Vagina (tissue), 2 donors: ENCODE data around the gene ACE2. TPM values are rescaled to one million over a fixed set of nuclear protein-coding genes. Genes with fewer than 3 reads are reported as not detected.

Experiments used
- DNase-seq, 2 donors: peaks; one replicate each; pipeline ENCODE4 v3.0.0-alpha.2; 2017; ENCODE audit errors: extremely low spot score in 2 of 2
- H3K27ac ChIP-seq: fragments of 200-600 bp; sonication (generic); one replicate; pipeline ENCODE4 v1.5.1; 2019
- H3K27me3 ChIP-seq: fragments of 200-600 bp; sonication (generic); one replicate; pipeline ENCODE4 v1.5.1; 2019
- H3K36me3 ChIP-seq, 2 donors: fragments of 200-600 bp; sonication (generic); one replicate each; pipeline ENCODE4 v1.5.1; 2017 to 2019
- H3K4me1 ChIP-seq: fragments of 200-600 bp; sonication (generic); one replicate; pipeline ENCODE4 v1.5.1; 2019
- H3K4me3 ChIP-seq, 2 donors: fragments of 200-600 bp; sonication (generic); 1 replicate in 1 of 2; 2 replicates in 1 of 2; pipeline ENCODE4 v1.5.1; 2016 to 2019
- H3K9me3 ChIP-seq: fragments of 200-600 bp; sonication (generic); one replicate; pipeline ENCODE4 v1.5.1; 2019
- POLR2A ChIP-seq, 2 donors: fragments of 450-650 bp; IDR thresholded peaks; one replicate each; pipeline ENCODE4 v1.6.1; 2017; ENCODE audit warnings: antibody characterized with exemption in 2 of 2, mild to moderate bottlenecking in 2 of 2, moderate library complexity in 2 of 2
- POLR2AphosphoS5 ChIP-seq, 2 donors: sonication (generic); formaldehyde crosslinking; IDR thresholded peaks; one replicate each; pipeline ENCODE4 v1.9.0; 2017; ENCODE audit warnings: antibody characterized with exemption in 2 of 2, mild to moderate bottlenecking in 2 of 2, low read depth in 1 of 2; ENCODE audit not compliant: insufficient read depth in 1 of 2
- intact Hi-C: fragments of 100-400 bp; cut with DNase I; formaldehyde crosslinking; loops from one replicate; pipeline ENCODE4 v1.15.1; 2023
- total RNA-seq: library from RNA; depleted of rRNA; stranded (reverse); fragments of >200 nt; gene quantifications from one replicate; pipeline ENCODE4 v1.2.3, GENCODE V29; 2016
- TF ChIP-seq, protein P1 (sequence below), 3 experiments: fragments of 450-650 bp in 2 of 3; fragments of 200-600 bp in 1 of 3; sonication (generic) in 1 of 3; IDR thresholded peaks; one replicate each; pipeline ENCODE4 v1.5.1; 2017 to 2019; ENCODE audit warnings: antibody characterized with exemption in 3 of 3, mild to moderate bottlenecking in 2 of 3, moderate library complexity in 2 of 3

ACE2 gene
- total RNA-seq, 1 donor from 2014 or later: 0.49 TPM

DNA sequence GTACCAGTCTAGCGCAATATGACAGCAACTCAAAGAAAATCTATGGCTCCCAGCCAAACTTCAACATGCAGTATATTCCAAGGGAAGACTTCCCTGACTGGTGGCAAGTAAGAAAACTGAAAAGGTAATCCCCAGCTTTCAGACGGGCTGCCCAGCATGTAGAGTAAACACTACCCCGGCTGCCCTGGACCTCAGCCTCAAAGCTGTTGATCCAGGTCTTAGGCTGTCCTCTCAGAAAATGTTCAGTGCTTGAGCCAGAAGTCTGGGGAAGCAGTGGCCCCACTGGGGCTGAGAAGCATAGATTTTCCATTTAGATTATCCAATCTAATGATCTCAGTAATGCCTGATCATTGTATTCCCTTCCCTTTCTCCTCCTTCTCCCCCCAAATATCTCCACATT, 78.3 kb downstream of the ACE2 start:
- H3K4me1 ChIP-seq: no peaks in the 10 kb centered on the region
- no peak overlapping the region for H3K4me3 ChIP-seq
- no peaks in the 10 kb centered on the region for H3K9me3 ChIP-seq
- H3K27me3 ChIP-seq: no peaks in the 10 kb centered on the region
- DNase-seq: no peak
- H3K27ac ChIP-seq: no peak overlapping the region
- intact Hi-C loops: no loop called here
- TF ChIP-seq POLR2A (IDR thresholded peaks at IDR 0.05): no peak
- no peak for TF ChIP-seq POLR2AphosphoS5 (IDR thresholded peaks at IDR 0.05; ENCODE audit: insufficient read depth in 1 of 2, low read depth in 1 of 2)
- TF ChIP-seq, protein P1, sequence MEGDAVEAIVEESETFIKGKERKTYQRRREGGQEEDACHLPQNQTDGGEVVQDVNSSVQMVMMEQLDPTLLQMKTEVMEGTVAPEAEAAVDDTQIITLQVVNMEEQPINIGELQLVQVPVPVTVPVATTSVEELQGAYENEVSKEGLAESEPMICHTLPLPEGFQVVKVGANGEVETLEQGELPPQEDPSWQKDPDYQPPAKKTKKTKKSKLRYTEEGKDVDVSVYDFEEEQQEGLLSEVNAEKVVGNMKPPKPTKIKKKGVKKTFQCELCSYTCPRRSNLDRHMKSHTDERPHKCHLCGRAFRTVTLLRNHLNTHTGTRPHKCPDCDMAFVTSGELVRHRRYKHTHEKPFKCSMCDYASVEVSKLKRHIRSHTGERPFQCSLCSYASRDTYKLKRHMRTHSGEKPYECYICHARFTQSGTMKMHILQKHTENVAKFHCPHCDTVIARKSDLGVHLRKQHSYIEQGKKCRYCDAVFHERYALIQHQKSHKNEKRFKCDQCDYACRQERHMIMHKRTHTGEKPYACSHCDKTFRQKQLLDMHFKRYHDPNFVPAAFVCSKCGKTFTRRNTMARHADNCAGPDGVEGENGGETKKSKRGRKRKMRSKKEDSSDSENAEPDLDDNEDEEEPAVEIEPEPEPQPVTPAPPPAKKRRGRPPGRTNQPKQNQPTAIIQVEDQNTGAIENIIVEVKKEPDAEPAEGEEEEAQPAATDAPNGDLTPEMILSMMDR (IDR thresholded peaks at IDR 0.05): no peak
- no peaks in the 10 kb centered on the region for H3K36me3 ChIP-seq

DNA sequence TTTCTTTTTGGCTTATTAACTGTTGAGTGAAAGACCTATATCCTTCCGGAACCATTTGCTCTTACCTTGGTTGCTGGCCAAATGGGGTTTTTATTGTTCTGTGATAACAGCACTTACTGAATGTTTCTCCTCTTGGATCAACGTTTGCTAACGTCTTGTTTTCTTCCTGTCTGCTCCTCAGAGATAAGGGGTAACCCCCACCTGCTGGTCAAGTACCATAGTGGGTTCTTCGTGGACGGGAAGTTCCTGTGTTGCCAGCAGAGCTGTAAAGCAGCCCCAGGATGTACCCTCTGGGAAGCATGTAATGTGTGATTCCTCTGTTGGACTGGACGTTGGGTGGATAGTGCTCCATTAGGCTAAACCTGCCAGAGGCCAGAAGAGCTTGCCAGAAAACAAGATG, 84.8 kb downstream of the ACE2 start:
- H3K9me3 ChIP-seq: no peaks in the 10 kb centered on the region
- H3K36me3 ChIP-seq: no peaks in the 10 kb centered on the region
- no peak for TF ChIP-seq POLR2A (IDR thresholded peaks at IDR 0.05)
- peak in 1 of 2 donors; percentile 25 for TF ChIP-seq POLR2AphosphoS5 (IDR thresholded peaks at IDR 0.05; ENCODE audit: insufficient read depth in 1 of 2, low read depth in 1 of 2)
- TF ChIP-seq, protein P1 (IDR thresholded peaks at IDR 0.05): no peak
- H3K27ac ChIP-seq: no peak overlapping the region
- H3K4me1 ChIP-seq: no peaks in the 10 kb centered on the region
- no peaks in the 10 kb centered on the region for H3K27me3 ChIP-seq
- intact Hi-C loops: no loop called here
- H3K4me3 ChIP-seq: no peak overlapping the region
- DNase-seq: no peak

DNA sequence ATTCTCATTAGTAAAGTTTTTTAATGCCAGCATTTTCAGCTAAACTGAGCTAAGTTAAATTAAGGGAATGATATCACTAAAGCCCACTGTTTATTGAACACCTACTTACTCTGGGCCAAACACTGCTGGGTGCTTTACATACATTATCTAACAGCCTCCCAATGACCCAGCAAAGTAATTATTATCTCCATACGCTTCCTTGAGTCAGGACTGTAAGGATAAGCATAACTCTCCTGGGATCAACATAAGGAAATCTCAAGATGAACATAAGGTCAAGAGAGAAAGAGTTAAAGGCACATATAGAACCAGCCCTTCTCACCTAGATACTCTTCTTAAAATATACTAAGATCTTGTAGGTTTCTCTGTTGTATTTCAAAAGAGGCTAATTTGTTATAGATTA, 86.5 kb downstream of the ACE2 start:
- TF ChIP-seq, protein P1 (IDR thresholded peaks at IDR 0.05): no peak
- TF ChIP-seq POLR2A (IDR thresholded peaks at IDR 0.05): no peak
- no peak for TF ChIP-seq POLR2AphosphoS5 (IDR thresholded peaks at IDR 0.05; ENCODE audit: insufficient read depth in 1 of 2, low read depth in 1 of 2)
- DNase-seq: no peak
- Histone ChIP-seq H3K9me3 (no peaks in the 10 kb centered on the region), H3K27me3 (no peaks in the 10 kb centered on the region), H3K4me3 (no peak overlapping the region), H3K36me3 (no peaks in the 10 kb centered on the region), H3K4me1 (no peaks in the 10 kb centered on the region), H3K27ac (no peak overlapping the region)
- intact Hi-C loops: no loop called here

DNA sequence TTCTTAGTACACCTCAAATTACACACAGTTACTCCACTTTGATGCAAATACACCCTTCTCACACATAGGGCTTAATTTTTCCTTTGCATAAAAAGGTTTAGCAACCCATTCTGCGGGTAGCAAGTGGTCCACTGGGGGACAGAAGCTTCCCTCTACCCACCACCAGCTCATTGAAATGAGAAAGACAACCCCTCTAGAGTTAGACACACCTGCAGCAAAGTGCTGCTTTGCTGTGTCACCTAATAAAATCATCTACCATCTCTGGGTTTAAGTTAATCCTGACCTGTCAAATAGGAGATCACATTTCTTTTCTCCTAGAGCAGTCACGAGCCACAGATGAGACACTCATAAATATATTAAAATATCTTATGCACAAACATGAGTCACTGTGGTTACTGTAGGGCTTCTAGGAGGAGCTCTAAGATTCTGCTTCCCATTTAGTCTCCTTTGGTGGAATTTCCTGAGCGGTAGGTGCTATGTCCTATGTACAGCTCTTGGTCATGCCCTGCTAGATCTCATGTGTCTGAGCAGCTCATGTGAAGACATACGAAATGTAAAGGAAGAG, 88.3 kb downstream of the ACE2 start:
- H3K36me3 ChIP-seq: no peaks in the 10 kb centered on the region
- no peak overlapping the region for H3K27ac ChIP-seq
- TF ChIP-seq, protein P1 (IDR thresholded peaks at IDR 0.05): no peak
- TF ChIP-seq POLR2A (IDR thresholded peaks at IDR 0.05): no peak
- TF ChIP-seq POLR2AphosphoS5 (IDR thresholded peaks at IDR 0.05; ENCODE audit: insufficient read depth in 1 of 2, low read depth in 1 of 2): no peak
- no peaks in the 10 kb centered on the region for H3K4me1 ChIP-seq
- no peak for DNase-seq
- H3K4me3 ChIP-seq: no peak overlapping the region
- intact Hi-C loops: no loop called here
- no peaks in the 10 kb centered on the region for H3K27me3 ChIP-seq
- no peaks in the 10 kb centered on the region for H3K9me3 ChIP-seq

DNA sequence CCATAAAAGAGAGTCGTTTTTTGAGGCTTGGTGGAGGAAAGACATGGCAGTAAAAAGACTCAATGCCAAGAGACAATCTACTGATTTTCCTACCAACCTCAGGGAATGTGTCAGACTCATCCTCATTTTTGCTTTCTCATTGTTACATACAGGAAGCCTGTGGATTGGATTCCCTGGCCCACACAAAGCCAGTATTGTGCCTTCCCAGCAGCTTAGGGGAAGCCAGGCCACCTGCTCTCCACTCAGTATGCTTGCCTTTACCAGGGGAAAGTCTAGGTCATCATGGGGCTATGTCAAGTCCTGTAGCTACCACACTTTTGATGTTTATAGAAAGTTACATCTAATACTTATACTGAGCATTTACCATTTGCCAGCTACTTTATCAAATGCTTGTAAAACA, 89.2 kb downstream of the ACE2 start:
- H3K4me1 ChIP-seq: no peaks in the 10 kb centered on the region
- H3K36me3 ChIP-seq: no peaks in the 10 kb centered on the region
- no peak for TF ChIP-seq POLR2A (IDR thresholded peaks at IDR 0.05)
- no peak for TF ChIP-seq POLR2AphosphoS5 (IDR thresholded peaks at IDR 0.05; ENCODE audit: insufficient read depth in 1 of 2, low read depth in 1 of 2)
- TF ChIP-seq, protein P1 (IDR thresholded peaks at IDR 0.05): no peak
- H3K27ac ChIP-seq: no peak overlapping the region
- intact Hi-C loops: no loop called here
- no peak for DNase-seq
- no peaks in the 10 kb centered on the region for H3K27me3 ChIP-seq
- no peak overlapping the region for H3K4me3 ChIP-seq
- H3K9me3 ChIP-seq: no peaks in the 10 kb centered on the region
